ENCODE results near the gene INO80D. TPM values are rescaled to one million over a fixed set of nuclear protein-coding genes. Genes with fewer than 3 reads are reported as not detected.

Gene INO80D
- total and polyA plus RNA-seq, 2 experiments from 2014 or later: 17.5 to 37.4 TPM

GRCh38 chr2:206096876-206097275 lies 10.9 kb upstream of the INO80D start:
- no peak overlapping the region for H3K27ac ChIP-seq (ENCODE audit: low read depth)
- no peak overlapping the region for H3K4me2 ChIP-seq
- DNase-seq (ENCODE audit: low spot score) (no peak), ATAC-seq (no peak)
- no peak overlapping the region for H2AFZ ChIP-seq
- no peaks in the 10 kb centered on the region for H3K27me3 ChIP-seq (ENCODE audit: insufficient read depth)
- H3K36me3 Mint-ChIP-seq (ENCODE audit: low read depth): no peaks in the 10 kb centered on the region
- H3K27me3 Mint-ChIP-seq (ENCODE audit: insufficient read depth, low read depth, poor library complexity): peaks cover 2% of the 10 kb centered on the region
- no peaks in the 10 kb centered on the region for H3K9me2 ChIP-seq (ENCODE audit: insufficient read depth)
- no peaks in the 10 kb centered on the region for H3K9me3 Mint-ChIP-seq
- H3K4me1 ChIP-seq (ENCODE audit: insufficient read depth): no peaks in the 10 kb centered on the region
- no peaks in the 10 kb centered on the region for H3K36me3 ChIP-seq (ENCODE audit: insufficient read depth)
- H3K27ac Mint-ChIP-seq: no peak overlapping the region
- no peaks in the 10 kb centered on the region for H4K20me1 ChIP-seq (replicated peaks; ENCODE audit: insufficient read depth)
- no peaks in the 10 kb centered on the region for H3F3A ChIP-seq (replicated peaks; ENCODE audit: low read depth)
- H3K79me2 ChIP-seq (replicated peaks; ENCODE audit: insufficient read depth): no peaks in the 10 kb centered on the region
- no peak overlapping the region for H3K4me3 Mint-ChIP-seq
- peaks cover 10% of the 10 kb centered on the region; the same call in 2 of the 3 replicates for H3K4me1 Mint-ChIP-seq
- no peak for TF ChIP-seq CREB1 (CRISPR knock-in tag; IDR thresholded peaks at IDR 0.05; ENCODE audit: low read depth)
- no peak for TF ChIP-seq CTCF (conservative IDR thresholded peaks at IDR 0.05; ENCODE audit: low read depth in 2 of 2)
- TF ChIP-seq EZH2phosphoT487 (IDR thresholded peaks at IDR 0.05; ENCODE audit: unreplicated experiment): no peak
- TF ChIP-seq ETS1 (IDR thresholded peaks at IDR 0.05): no peak
- TF ChIP-seq NANOG (IDR thresholded peaks at IDR 0.05; ENCODE audit: borderline replicate concordance): no peak
- TF ChIP-seq ZNF462 (CRISPR knock-in tag; IDR thresholded peaks at IDR 0.05): no peak
- no peak overlapping the region for H3K4me3 ChIP-seq

Data from GM23338 (cell line).